ENCODE data around the gene SPDYE9. TPM values are rescaled to one million over a fixed set of nuclear protein-coding genes. Genes with fewer than 3 reads are reported as not detected.
"Not testable (repeated sequence)": the region's sequence is repeated elsewhere in the genome, so short reads cannot be mapped to it uniquely, and the experiment has no call there.

Gene SPDYE9
- 0.54 and 0.55 TPM in 2 replicates for total RNA-seq (2014; rRNA removed; shearing (Covaris generic))
- polyA plus RNA-seq (2014; cell fraction: nucleus; rRNA removed) = 0.06 and 1.3 TPM in 2 replicates

- not testable (repeated sequence) for DNase-seq (ENCODE audit: extremely low read depth, low read depth)
These were observed at the start of gene SPDYE9 for GRCh38 chr7:73085938-73086337. TSS of gene SPDYE9 (minus strand) at chr7:73086038. CDS start at chr7:73084238, 1,800 bp downstream.

GRCh38 chr7:73134866-73135265 lies 49.0 kb upstream of the SPDYE9 start:
- not testable (repeated sequence) for DNase-seq (ENCODE audit: extremely low read depth, low read depth)

- not testable (repeated sequence) for DNase-seq (ENCODE audit: extremely low read depth, low read depth)
These were observed 46.9 kb upstream of the SPDYE9 start for GRCh38 chr7:73132651-73133217.

GRCh38 chr7:73130612-73131011 lies 44.8 kb upstream of the SPDYE9 start:
- DNase-seq (ENCODE audit: extremely low read depth, low read depth) = not testable (repeated sequence)

GRCh38 chr7:73124126-73124525 lies 38.3 kb upstream of the SPDYE9 start:
- not testable (repeated sequence) for DNase-seq (ENCODE audit: extremely low read depth, low read depth)

GRCh38 chr7:73122778-73123447 lies 37.1 kb upstream of the SPDYE9 start:
- not testable (repeated sequence) for DNase-seq (ENCODE audit: extremely low read depth, low read depth)

GRCh38 chr7:73118155-73118554 lies 32.3 kb upstream of the SPDYE9 start:
- not testable (repeated sequence) for DNase-seq (ENCODE audit: extremely low read depth, low read depth)

GRCh38 chr7:73057811-73058210 lies 28.0 kb downstream of the SPDYE9 start, which contains the start of gene SPDYE11:
TSS of gene SPDYE11 (minus strand) at chr7:73057911. CDS start at chr7:73056111, 1,800 bp downstream.
- not testable (repeated sequence) for DNase-seq (ENCODE audit: extremely low read depth, low read depth)

GRCh38 chr7:73029666-73030065 lies 56.2 kb downstream of the SPDYE9 start, which contains the start of gene SPDYE8:
TSS of gene SPDYE8 (minus strand) at chr7:73029766. CDS start at chr7:73027966, 1,800 bp downstream.
- not testable (repeated sequence) for DNase-seq (ENCODE audit: extremely low read depth, low read depth)

Small RNA genes lying within 50 kb of the gene (small RNA-seq; reads per million reads assigned to genes)
- gene RF00019 = 0 reads per million in 2 experiments

Other genes with a start within 250 kb of the SPDYE9 start
- gene POM121, start 160.9 kb downstream of the SPDYE9 start, total RNA-seq (2014; rRNA removed; shearing (Covaris generic)) = 8.5 and 8.8 TPM in 2 replicates
- 0.12 TPM in 1 of 2 replicates, not detected in the other for gene TRIM74, start 116.6 kb downstream of the SPDYE9 start, total RNA-seq (2014; rRNA removed; shearing (Covaris generic))
- 0.46 and 0.52 TPM in 2 replicates for gene SPDYE8, start 56.3 kb downstream of the SPDYE9 start, total RNA-seq (2014; rRNA removed; shearing (Covaris generic))
- 0.54 and 0.55 TPM in 2 replicates for gene SPDYE11, start 28.1 kb downstream of the SPDYE9 start, total RNA-seq (2014; rRNA removed; shearing (Covaris generic))
- gene NSUN5, start 222.8 kb upstream of the SPDYE9 start, total RNA-seq (2014; rRNA removed; shearing (Covaris generic)) = 66.5 and 79.5 TPM in 2 replicates
- gene TRIM50, start 242.0 kb upstream of the SPDYE9 start, total RNA-seq (2014; rRNA removed; shearing (Covaris generic)) = 0.17 and 0.47 TPM in 2 replicates
- gene FKBP6, start 242.1 kb upstream of the SPDYE9 start, total RNA-seq (2014; rRNA removed; shearing (Covaris generic)) = 0.17 TPM in 1 of 2 replicates, not detected in the other